Activated naive CD4-positive, alpha-beta T cell treated with anti-CD3 and anti-CD28 coated beads for 36 hours (primary cell): ENCODE results near the gene DAGLA. TPM values are rescaled to one million over a fixed set of nuclear protein-coding genes. Genes with fewer than 3 reads are reported as not detected.

Experiments
- CTCF ChIA-PET: fragments of 350-600 bp; sonication (Branson Sonifier 250); formaldehyde crosslinking; loops from one replicate; lab custom pipeline; 2021; ENCODE audit warnings: antibody characterized with exemption; lab: Charles Lee
- DNase-seq: peaks from one replicate; pipeline ENCODE4 v3.0.0-alpha.2; 2020
- H3K27ac Mint-ChIP-seq: one replicate; pipeline ENCODE4 v1.8.0; 2021; ENCODE audit warnings: mild to moderate bottlenecking, mixed read lengths
- H3K27me3 Mint-ChIP-seq: one replicate; pipeline ENCODE4 v1.8.0; 2021; ENCODE audit warnings: low read depth, mixed read lengths
- H3K36me3 Mint-ChIP-seq: one replicate; pipeline ENCODE4 v1.8.0; 2021; ENCODE audit warnings: low read depth, mixed read lengths
- H3K4me1 Mint-ChIP-seq: one replicate; pipeline ENCODE4 v1.8.0; 2021; ENCODE audit warnings: low read depth, mixed read lengths
- H3K4me3 Mint-ChIP-seq: one replicate; pipeline ENCODE4 v1.8.0; 2021; ENCODE audit warnings: mild to moderate bottlenecking, moderate library complexity, mixed read lengths
- H3K9me3 Mint-ChIP-seq: one replicate; pipeline ENCODE4 v1.8.0; 2021; ENCODE audit warnings: mixed read lengths
- intact Hi-C: fragments of 100-400 bp; cut with micrococcal nuclease; formaldehyde crosslinking; loops from one replicate; pipeline ENCODE4 v1.15.1; 2023
- total RNA-seq, 2 experiments: library from RNA; stranded (reverse); gene quantifications; one replicate each; pipeline ENCODE4 v1.2.3, GENCODE V29; 2021

Gene DAGLA
- total RNA-seq, 2 experiments from 2014 or later = 0.02 to 0.07 TPM

GRCh38 chr11:61777234-61778090, 97.3 kb downstream of the DAGLA start:
- intact Hi-C loops = no loop called here
- DNase-seq = peak; percentile 49
- peaks cover 3% of the 10 kb centered on the region for H3K27me3 Mint-ChIP-seq
- H3K4me1 Mint-ChIP-seq = peaks cover 14% of the 10 kb centered on the region
- no peaks in the 10 kb centered on the region for H3K36me3 Mint-ChIP-seq
- H3K4me3 Mint-ChIP-seq = no peak overlapping the region
- H3K27ac Mint-ChIP-seq = no peak overlapping the region
- CTCF ChIA-PET = interaction anchor here (1.0 kb wide), 1 partner anchor 44 kb away, joined by 5 read pairs; no protein-coding TSS in a partner anchor
- H3K9me3 Mint-ChIP-seq = no peaks in the 10 kb centered on the region

- H3K27me3 Mint-ChIP-seq = peaks cover 3% of the 10 kb centered on the region
- no peaks in the 10 kb centered on the region for H3K36me3 Mint-ChIP-seq
- DNase-seq = no peak
- CTCF ChIA-PET = no interaction called here
- no peaks in the 10 kb centered on the region for H3K9me3 Mint-ChIP-seq
- H3K4me1 Mint-ChIP-seq = peaks cover 13% of the 10 kb centered on the region
- no peak overlapping the region for H3K27ac Mint-ChIP-seq
- H3K4me3 Mint-ChIP-seq = no peak overlapping the region
- intact Hi-C loops = no loop called here
Observed at GRCh38 chr11:61778357-61778886, 98.2 kb downstream of the DAGLA start.

GRCh38 chr11:61778920-61779650, 98.9 kb downstream of the DAGLA start:
- Mint-ChIP-seq H3K27me3 (peaks cover 3% of the 10 kb centered on the region), H3K4me3 (no peak overlapping the region), H3K36me3 (peaks cover 2% of the 10 kb centered on the region), H3K4me1 (peaks cover 13% of the 10 kb centered on the region), H3K9me3 (no peaks in the 10 kb centered on the region), H3K27ac (no peak overlapping the region)
- intact Hi-C loops = no loop called here
- no peak for DNase-seq
- CTCF ChIA-PET = no interaction called here

- Mint-ChIP-seq H3K9me3 (no peaks in the 10 kb centered on the region), H3K36me3 (peaks cover 5% of the 10 kb centered on the region), H3K4me3 (no peak overlapping the region), H3K27ac (no peak overlapping the region), H3K4me1 (peaks cover 13% of the 10 kb centered on the region), H3K27me3 (peaks cover 3% of the 10 kb centered on the region)
- intact Hi-C loops = no loop called here
- CTCF ChIA-PET = interaction anchor here (0.6 to 1.1 kb wide), 2 partner anchors 14 to 216 kb away, joined by 3 read pairs; no protein-coding TSS in a partner anchor
- DNase-seq = no peak
Observed at GRCh38 chr11:61779666-61780525, 99.7 kb downstream of the DAGLA start.

- Mint-ChIP-seq H3K9me3 (no peaks in the 10 kb centered on the region), H3K27ac (no peak overlapping the region), H3K4me1 (peaks cover 13% of the 10 kb centered on the region), H3K4me3 (no peak overlapping the region), H3K36me3 (peaks cover 6% of the 10 kb centered on the region), H3K27me3 (peaks cover 3% of the 10 kb centered on the region)
- intact Hi-C loops = no loop called here
- DNase-seq = no peak
- CTCF ChIA-PET = interaction anchor here (0.6 to 1.1 kb wide), 2 partner anchors 13 to 215 kb away, joined by 3 read pairs; no protein-coding TSS in a partner anchor
Observed at GRCh38 chr11:61780581-61781162, 100.5 kb downstream of the DAGLA start.

GRCh38 chr11:61781585-61781984, 101.4 kb downstream of the DAGLA start:
- Mint-ChIP-seq H3K27ac (no peak overlapping the region), H3K36me3 (peaks cover 6% of the 10 kb centered on the region), H3K27me3 (peaks cover 3% of the 10 kb centered on the region), H3K4me1 (peaks cover 10% of the 10 kb centered on the region), H3K4me3 (no peak overlapping the region), H3K9me3 (no peaks in the 10 kb centered on the region)
- CTCF ChIA-PET = no interaction called here
- intact Hi-C loops = no loop called here
- DNase-seq = no peak

- no peaks in the 10 kb centered on the region for H3K9me3 Mint-ChIP-seq
- peaks cover 5% of the 10 kb centered on the region for H3K4me1 Mint-ChIP-seq
- H3K36me3 Mint-ChIP-seq = peaks cover 6% of the 10 kb centered on the region
- DNase-seq = no peak
- H3K27me3 Mint-ChIP-seq = peaks cover 3% of the 10 kb centered on the region
- no peak overlapping the region for H3K4me3 Mint-ChIP-seq
- no peak overlapping the region for H3K27ac Mint-ChIP-seq
- intact Hi-C loops = no loop called here
- CTCF ChIA-PET = interaction anchor here (0.6 kb wide), 1 partner anchor 164 kb away, joined by 3 read pairs; no protein-coding TSS in a partner anchor
Observed at GRCh38 chr11:61782299-61782698, 102.1 kb downstream of the DAGLA start.

- Mint-ChIP-seq H3K27ac (no peak overlapping the region), H3K36me3 (peaks cover 6% of the 10 kb centered on the region), H3K27me3 (peaks cover 3% of the 10 kb centered on the region), H3K9me3 (no peaks in the 10 kb centered on the region), H3K4me3 (no peak overlapping the region), H3K4me1 (peaks cover 4% of the 10 kb centered on the region)
- CTCF ChIA-PET = no interaction called here
- DNase-seq = no peak
- intact Hi-C loops = no loop called here
Observed at GRCh38 chr11:61782841-61783240, 102.7 kb downstream of the DAGLA start.

GRCh38 chr11:61783717-61784505, 103.7 kb downstream of the DAGLA start:
- Mint-ChIP-seq H3K27ac (no peak overlapping the region), H3K4me1 (no peaks in the 10 kb centered on the region), H3K9me3 (no peaks in the 10 kb centered on the region), H3K4me3 (no peak overlapping the region), H3K27me3 (no peaks in the 10 kb centered on the region), H3K36me3 (peaks cover 12% of the 10 kb centered on the region)
- intact Hi-C loops = no loop called here
- DNase-seq = no peak
- CTCF ChIA-PET = interaction anchor here (1.5 kb wide), 1 partner anchor 13 kb away, joined by 4 read pairs; no protein-coding TSS in a partner anchor

- Mint-ChIP-seq H3K9me3 (no peaks in the 10 kb centered on the region), H3K4me3 (no peak overlapping the region), H3K27ac (no peak overlapping the region), H3K27me3 (no peaks in the 10 kb centered on the region), H3K4me1 (no peaks in the 10 kb centered on the region), H3K36me3 (peaks cover 16% of the 10 kb centered on the region)
- DNase-seq = no peak
- intact Hi-C loops = no loop called here
- CTCF ChIA-PET = interaction anchor here (1.5 kb wide), 1 partner anchor 13 kb away, joined by 4 read pairs; no protein-coding TSS in a partner anchor
Observed at GRCh38 chr11:61784506-61784805, 104.3 kb downstream of the DAGLA start.

GRCh38 chr11:61785837-61786402, 105.7 kb downstream of the DAGLA start:
- intact Hi-C loops = no loop called here
- DNase-seq = no peak
- H3K4me1 Mint-ChIP-seq = peaks cover 6% of the 10 kb centered on the region
- no peak overlapping the region for H3K27ac Mint-ChIP-seq
- H3K9me3 Mint-ChIP-seq = no peaks in the 10 kb centered on the region
- H3K27me3 Mint-ChIP-seq = no peaks in the 10 kb centered on the region
- CTCF ChIA-PET = interaction anchor here (1.0 kb wide), 1 partner anchor 11 kb away, joined by 4 read pairs; no protein-coding TSS in a partner anchor
- H3K36me3 Mint-ChIP-seq = peaks cover 25% of the 10 kb centered on the region
- no peak overlapping the region for H3K4me3 Mint-ChIP-seq
